MV-4-11 (cell line): ENCODE data around the gene DDAH2.
"Not testable (repeated sequence)": the region's sequence is repeated elsewhere in the genome, so short reads cannot be mapped to it uniquely, and the experiment has no call there.

Source experiments
- DNase-seq: peaks from one replicate; lab custom pipeline; 2025; lab: John Stamatoyannopoulos, UW

The DDAH2 gene

GRCh38 chr6:31713991-31714684 lies 15.0 kb downstream of the DDAH2 start:
- DNase-seq: no peak

- no peak for DNase-seq
Measured at GRCh38 chr6:31713465-31713864, 15.6 kb downstream of the DDAH2 start.

GRCh38 chr6:31712296-31712695 lies 16.8 kb downstream of the DDAH2 start:
- no peak for DNase-seq

- peak; percentile 15 for DNase-seq
Measured at GRCh38 chr6:31711233-31711632, 17.9 kb downstream of the DDAH2 start.

- DNase-seq: no peak
Measured at GRCh38 chr6:31710523-31711219, 18.4 kb downstream of the DDAH2 start.

- DNase-seq: not testable (repeated sequence)
Measured at GRCh38 chr6:31709157-31709556, 19.9 kb downstream of the DDAH2 start.

GRCh38 chr6:31708224-31708623 lies 20.9 kb downstream of the DDAH2 start:
- no peak for DNase-seq

- DNase-seq: no peak
Measured at GRCh38 chr6:31707701-31708100, 21.4 kb downstream of the DDAH2 start.

- no peak for DNase-seq
Measured at GRCh38 chr6:31706599-31706998, 22.5 kb downstream of the DDAH2 start, which contains the start of gene LY6G6F. LY6G6F (plus strand) TSS chr6:31706866; CDS start chr6:31706907, 41 bp downstream.

- DNase-seq: no peak
Measured at GRCh38 chr6:31705931-31706330, 23.2 kb downstream of the DDAH2 start.

- peak; percentile 98 for DNase-seq
Measured at GRCh38 chr6:31702819-31703716, 26.0 kb downstream of the DDAH2 start, which contains the start of gene ABHD16A. ABHD16A (minus strand) TSS chr6:31703324; CDS start chr6:31703281, 43 bp downstream.

- DNase-seq: no peak
Measured at GRCh38 chr6:31702405-31702818, 26.7 kb downstream of the DDAH2 start.

- DNase-seq: no peak
Measured at GRCh38 chr6:31701666-31702404, 27.3 kb downstream of the DDAH2 start.

- no peak for DNase-seq
Measured at GRCh38 chr6:31700740-31701401, 28.2 kb downstream of the DDAH2 start.

GRCh38 chr6:31697555-31697954 lies 31.5 kb downstream of the DDAH2 start:
- DNase-seq: no peak

- DNase-seq: no peak
Measured at GRCh38 chr6:31693535-31693934, 35.6 kb downstream of the DDAH2 start.

- no peak for DNase-seq
Measured at GRCh38 chr6:31692886-31693285, 36.2 kb downstream of the DDAH2 start.

- DNase-seq: no peak
Measured at GRCh38 chr6:31692353-31692752, 36.7 kb downstream of the DDAH2 start.

- DNase-seq: no peak
Measured at GRCh38 chr6:31691564-31692108, 37.5 kb downstream of the DDAH2 start.

- DNase-seq: no peak
Measured at GRCh38 chr6:31691078-31691463, 38.0 kb downstream of the DDAH2 start.
